Hepatocyte (in vitro differentiated cells): ENCODE measurements around the gene EHBP1L1.

ENCODE experiments used
- CTCF ChIP-seq: fragments of 200-600 bp; sonication (generic); IDR thresholded peaks from 2 replicates; pipeline ENCODE4 v1.5.1; 2016; ENCODE audit warnings: antibody characterized with exemption, mild to moderate bottlenecking; ENCODE audit not compliant: poor library complexity
- EZH2 ChIP-seq: fragments of 200-600 bp; sonication (generic); IDR thresholded peaks from 2 replicates; pipeline ENCODE4 v1.6.1; 2016; ENCODE audit warnings: antibody characterized with exemption, mild to moderate bottlenecking, borderline replicate concordance
- EZH2phosphoT487 ChIP-seq: fragments of 200-600 bp; sonication (generic); IDR thresholded peaks from one replicate; pipeline ENCODE4 v1.6.1; 2018; ENCODE audit warnings: antibody characterized with exemption, mild to moderate bottlenecking, low read depth, moderate library complexity; ENCODE audit not compliant: unreplicated experiment, severe bottlenecking

GRCh38 chr11:65629579-65629978 is 53.7 kb downstream of the EHBP1L1 start:
- no peak for TF ChIP-seq EZH2
- TF ChIP-seq CTCF = no peak
- TF ChIP-seq EZH2phosphoT487 = no peak
